ENCODE measurements around the gene BEAN1. TPM values are rescaled to one million over a fixed set of nuclear protein-coding genes. Genes with fewer than 3 reads are reported as not detected.
"Not testable (repeated sequence)": the region's sequence is repeated elsewhere in the genome, so short reads cannot be mapped to it uniquely, and the experiment has no call there.

Gene BEAN1
- total RNA-seq, 1 donor = under 0.01 TPM

DNA sequence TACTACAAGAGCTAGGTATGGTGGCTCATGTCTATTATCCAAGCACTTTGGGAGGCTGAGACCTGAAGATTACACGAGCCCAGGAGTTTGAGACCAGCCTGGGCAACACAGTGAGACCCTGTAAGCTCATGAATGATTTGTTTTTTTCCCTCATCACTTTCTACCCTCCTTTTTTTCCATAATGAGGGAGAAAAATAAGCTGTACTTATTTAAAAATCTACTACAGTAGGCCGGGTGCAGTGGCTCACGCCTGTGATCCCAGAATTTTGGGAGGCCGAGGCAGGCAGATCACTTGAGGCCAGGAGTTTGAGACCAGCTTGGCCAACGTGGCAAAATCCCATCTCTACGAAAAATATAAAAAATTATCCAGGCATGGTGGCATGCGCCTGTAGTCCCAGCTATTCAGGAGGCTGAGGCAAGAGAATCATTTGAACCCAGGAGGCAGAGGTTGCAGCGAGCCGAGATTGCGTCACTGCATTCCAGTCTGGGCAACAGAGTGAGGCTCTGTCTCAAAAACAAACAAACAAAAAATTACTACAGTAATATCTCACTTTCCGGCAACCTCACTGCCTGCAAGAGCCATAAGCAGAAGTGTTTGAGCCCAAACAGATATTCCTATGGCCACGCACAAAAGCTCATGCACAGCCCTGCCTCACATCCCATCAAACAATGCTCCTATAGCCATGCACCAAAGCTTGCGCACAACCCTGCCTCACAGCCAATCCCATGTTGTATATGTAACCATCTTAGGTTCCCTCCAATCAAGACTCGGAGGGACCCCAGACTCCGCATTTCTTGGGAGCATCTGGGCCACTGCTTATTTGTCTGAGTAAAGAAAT lies 85.4 kb downstream of the BEAN1 start:
- DNase-seq (ENCODE audit: low read depth) = peak; percentile 68

GRCh38 chr16:66513111-66513723 lies 86.1 kb downstream of the BEAN1 start:
- H3K4me3 ChIP-seq (ENCODE audit: low read depth, low read length) = no peak overlapping the region
- no peak for TF ChIP-seq CTCF (IDR thresholded peaks at IDR 0.05; ENCODE audit: insufficient read depth, low read depth, low read length)
- DNase-seq (ENCODE audit: low read depth) = no peak

More for the DNA sequence above, 85.4 kb downstream of the BEAN1 start:
- no peak overlapping the region for H3K4me3 ChIP-seq (ENCODE audit: low read depth, low read length)
- no peak for TF ChIP-seq CTCF (IDR thresholded peaks at IDR 0.05; ENCODE audit: insufficient read depth, low read depth, low read length)

DNA sequence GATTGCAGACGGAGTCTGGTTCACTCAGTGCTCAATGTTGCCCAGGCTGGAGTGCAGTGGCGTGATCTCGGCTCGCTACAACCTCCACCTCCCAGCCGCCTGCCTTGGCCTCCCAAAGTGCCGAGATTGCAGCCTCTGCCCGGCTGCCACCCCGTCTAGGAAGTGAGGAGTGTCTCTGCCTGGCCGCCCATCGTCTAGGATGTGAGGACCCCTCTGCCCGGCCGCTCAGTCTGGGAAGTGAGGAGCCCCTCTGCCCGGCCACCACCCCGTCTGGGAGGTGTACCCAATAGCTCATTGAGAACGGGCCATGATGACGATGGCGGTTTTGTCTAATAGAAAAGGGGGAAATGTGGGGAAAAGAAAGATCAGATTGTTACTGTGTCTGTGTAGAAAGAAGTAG lies 87.3 kb downstream of the BEAN1 start:
- not testable (repeated sequence) for H3K4me3 ChIP-seq (ENCODE audit: low read depth, low read length); DNase-seq (ENCODE audit: low read depth)

- DNase-seq (ENCODE audit: low read depth); H3K4me3 ChIP-seq (ENCODE audit: low read depth, low read length): not testable (repeated sequence)
Observed at GRCh38 chr16:66514980-66515595, 88.0 kb downstream of the BEAN1 start.

DNA sequence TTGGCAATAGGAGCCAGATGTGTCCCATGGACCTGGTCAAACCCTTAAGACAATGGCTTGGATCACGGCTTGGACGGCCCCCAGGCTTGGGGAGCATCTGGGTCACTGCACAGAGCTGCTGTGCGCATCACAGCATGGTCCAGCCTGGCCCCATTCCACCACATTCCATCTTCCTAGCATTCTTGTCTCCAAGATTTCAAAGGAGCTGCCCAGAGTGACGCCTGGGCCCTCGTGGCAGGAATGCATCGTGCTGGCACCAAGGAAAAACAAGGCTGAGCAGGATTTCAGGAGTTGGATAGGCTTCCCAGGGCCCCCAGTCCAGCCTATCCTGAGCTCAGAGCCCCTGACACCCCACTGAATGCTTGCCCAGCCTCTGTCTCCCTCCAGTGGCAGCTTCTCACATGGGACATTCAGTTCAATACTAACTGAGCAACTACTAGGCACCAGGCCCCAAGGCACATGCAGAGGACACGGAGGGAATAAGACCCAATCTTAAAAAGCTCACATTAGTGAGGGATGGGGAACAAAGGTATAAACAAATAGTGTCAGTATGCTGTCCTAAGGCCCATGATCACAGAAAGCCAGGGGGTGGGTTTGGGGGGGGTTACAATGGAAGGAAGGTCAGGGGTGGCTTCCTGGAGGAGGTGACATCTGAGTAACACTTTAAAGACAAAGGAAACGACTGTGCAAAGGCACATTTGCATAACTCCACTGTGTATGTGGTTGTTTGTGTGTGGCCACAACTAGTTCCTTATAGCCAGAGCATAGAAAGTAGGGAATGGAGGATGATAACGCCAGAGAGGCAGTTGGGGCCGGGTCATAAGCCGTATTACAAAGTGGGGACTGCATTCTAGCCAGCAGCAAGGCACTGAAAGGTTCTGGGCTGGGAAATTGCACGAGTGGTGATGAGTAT lies 88.8 kb downstream of the BEAN1 start:
- peak; percentile 60 for TF ChIP-seq CTCF (IDR thresholded peaks at IDR 0.05; ENCODE audit: insufficient read depth, low read depth, low read length)
- no peak overlapping the region for H3K4me3 ChIP-seq (ENCODE audit: low read depth, low read length)
- DNase-seq (ENCODE audit: low read depth) = peak; percentile 40

GRCh38 chr16:66516509-66516807 lies 89.4 kb downstream of the BEAN1 start:
- no peak for DNase-seq (ENCODE audit: low read depth)
- no peak for TF ChIP-seq CTCF (IDR thresholded peaks at IDR 0.05; ENCODE audit: insufficient read depth, low read depth, low read length)
- no peak overlapping the region for H3K4me3 ChIP-seq (ENCODE audit: low read depth, low read length)

- TF ChIP-seq CTCF (IDR thresholded peaks at IDR 0.05; ENCODE audit: insufficient read depth, low read depth, low read length) = no peak
- H3K4me3 ChIP-seq (ENCODE audit: low read depth, low read length) = peak overlapping the region; percentile 12
- peak; percentile 99 for DNase-seq (ENCODE audit: low read depth)
Observed at GRCh38 chr16:66516808-66517585, 89.9 kb downstream of the BEAN1 start.

All from fibroblast of villous mesenchyme (primary cell).